Measurements from ENCODE around the gene ITPRIPL2.

The ITPRIPL2 gene

GRCh38 chr16:19147126-19147525 is 33.4 kb downstream of the ITPRIPL2 start:
- Histone ChIP-seq H3F3A (ENCODE audit: low read depth) (no peaks in the 10 kb centered on the region), H3K79me2 (ENCODE audit: insufficient read depth, low read length) (no peaks in the 10 kb centered on the region), H3K9me2 (replicated peaks; ENCODE audit: low read depth, low read length) (no peaks in the 10 kb centered on the region), H4K20me1 (ENCODE audit: insufficient read depth, low read length, poor library complexity, severe bottlenecking) (no peaks in the 10 kb centered on the region), H2AFZ (ENCODE audit: low read length) (no peak overlapping the region), H3K9ac (ENCODE audit: low read depth, low read length, poor library complexity, severe bottlenecking) (no peak overlapping the region), H3K27me3 (ENCODE audit: insufficient read depth, low read length, poor library complexity, severe bottlenecking) (no peaks in the 10 kb centered on the region), H3K4me2 (ENCODE audit: low read depth, low read length, poor library complexity, severe bottlenecking) (no peak overlapping the region), H3K9me3 (ENCODE audit: insufficient read depth, low read depth, low read length) (no peaks in the 10 kb centered on the region; the same call in 1 of the 2 replicates), H3K4me1 (ENCODE audit: insufficient read depth, low read length, poor library complexity, severe bottlenecking) (no peaks in the 10 kb centered on the region), H3K4me3 (ENCODE audit: low read length, poor library complexity, severe bottlenecking) (no peak overlapping the region), H3K36me3 (ENCODE audit: insufficient read depth, low read length) (no peaks in the 10 kb centered on the region)
- TF ChIP-seq, protein P1, sequence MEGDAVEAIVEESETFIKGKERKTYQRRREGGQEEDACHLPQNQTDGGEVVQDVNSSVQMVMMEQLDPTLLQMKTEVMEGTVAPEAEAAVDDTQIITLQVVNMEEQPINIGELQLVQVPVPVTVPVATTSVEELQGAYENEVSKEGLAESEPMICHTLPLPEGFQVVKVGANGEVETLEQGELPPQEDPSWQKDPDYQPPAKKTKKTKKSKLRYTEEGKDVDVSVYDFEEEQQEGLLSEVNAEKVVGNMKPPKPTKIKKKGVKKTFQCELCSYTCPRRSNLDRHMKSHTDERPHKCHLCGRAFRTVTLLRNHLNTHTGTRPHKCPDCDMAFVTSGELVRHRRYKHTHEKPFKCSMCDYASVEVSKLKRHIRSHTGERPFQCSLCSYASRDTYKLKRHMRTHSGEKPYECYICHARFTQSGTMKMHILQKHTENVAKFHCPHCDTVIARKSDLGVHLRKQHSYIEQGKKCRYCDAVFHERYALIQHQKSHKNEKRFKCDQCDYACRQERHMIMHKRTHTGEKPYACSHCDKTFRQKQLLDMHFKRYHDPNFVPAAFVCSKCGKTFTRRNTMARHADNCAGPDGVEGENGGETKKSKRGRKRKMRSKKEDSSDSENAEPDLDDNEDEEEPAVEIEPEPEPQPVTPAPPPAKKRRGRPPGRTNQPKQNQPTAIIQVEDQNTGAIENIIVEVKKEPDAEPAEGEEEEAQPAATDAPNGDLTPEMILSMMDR (conservative IDR thresholded peaks at IDR 0.05; ENCODE audit: low read length): no peak
- no peak for TF ChIP-seq EZH2phosphoT487 (IDR thresholded peaks at IDR 0.05; ENCODE audit: borderline replicate concordance)

GRCh38 chr16:19147627-19148026 is 33.9 kb downstream of the ITPRIPL2 start:
- TF ChIP-seq, protein P1 (conservative IDR thresholded peaks at IDR 0.05; ENCODE audit: low read length): no peak
- no peak for TF ChIP-seq EZH2phosphoT487 (IDR thresholded peaks at IDR 0.05; ENCODE audit: borderline replicate concordance)
- Histone ChIP-seq H3K9ac (ENCODE audit: low read depth, low read length, poor library complexity, severe bottlenecking) (no peak overlapping the region), H2AFZ (ENCODE audit: low read length) (no peak overlapping the region), H3K4me1 (ENCODE audit: insufficient read depth, low read length, poor library complexity, severe bottlenecking) (no peaks in the 10 kb centered on the region), H3K79me2 (ENCODE audit: insufficient read depth, low read length) (no peaks in the 10 kb centered on the region), H3K27me3 (ENCODE audit: insufficient read depth, low read length, poor library complexity, severe bottlenecking) (no peaks in the 10 kb centered on the region), H3K9me2 (replicated peaks; ENCODE audit: low read depth, low read length) (no peaks in the 10 kb centered on the region), H3K9me3 (ENCODE audit: insufficient read depth, low read depth, low read length) (no peaks in the 10 kb centered on the region; the same call in 1 of the 2 replicates), H3K4me2 (ENCODE audit: low read depth, low read length, poor library complexity, severe bottlenecking) (no peak overlapping the region), H3F3A (ENCODE audit: low read depth) (no peaks in the 10 kb centered on the region), H4K20me1 (ENCODE audit: insufficient read depth, low read length, poor library complexity, severe bottlenecking) (no peaks in the 10 kb centered on the region), H3K4me3 (ENCODE audit: low read length, poor library complexity, severe bottlenecking) (no peak overlapping the region), H3K36me3 (ENCODE audit: insufficient read depth, low read length) (no peaks in the 10 kb centered on the region)

DNA sequence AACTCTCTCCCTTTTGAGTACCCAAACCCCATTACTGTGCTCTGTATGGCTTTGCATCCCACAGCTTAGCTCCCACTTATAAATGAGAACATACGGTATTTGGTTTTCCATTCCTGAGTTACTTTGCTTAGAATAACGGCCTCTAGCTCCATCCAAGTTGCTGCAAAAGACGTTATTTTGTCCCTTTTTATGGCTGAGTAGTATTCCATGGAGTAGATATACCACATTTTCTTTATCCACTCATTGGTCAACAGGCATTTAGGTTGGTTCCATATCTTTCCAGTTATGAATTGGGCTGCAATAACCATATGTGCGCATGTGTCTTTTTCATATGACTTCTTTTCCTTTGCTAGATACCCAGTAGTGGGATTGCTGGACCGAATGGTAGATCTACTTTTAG is 34.4 kb downstream of the ITPRIPL2 start:
- Histone ChIP-seq H3K9me2 (replicated peaks; ENCODE audit: low read depth, low read length) (no peaks in the 10 kb centered on the region), H3K4me3 (ENCODE audit: low read length, poor library complexity, severe bottlenecking) (no peak overlapping the region), H3K27me3 (ENCODE audit: insufficient read depth, low read length, poor library complexity, severe bottlenecking) (no peaks in the 10 kb centered on the region), H3K4me2 (ENCODE audit: low read depth, low read length, poor library complexity, severe bottlenecking) (no peak overlapping the region), H3K9ac (ENCODE audit: low read depth, low read length, poor library complexity, severe bottlenecking) (no peak overlapping the region), H3F3A (ENCODE audit: low read depth) (no peaks in the 10 kb centered on the region), H4K20me1 (ENCODE audit: insufficient read depth, low read length, poor library complexity, severe bottlenecking) (no peaks in the 10 kb centered on the region), H3K79me2 (ENCODE audit: insufficient read depth, low read length) (no peaks in the 10 kb centered on the region), H3K4me1 (ENCODE audit: insufficient read depth, low read length, poor library complexity, severe bottlenecking) (no peaks in the 10 kb centered on the region), H2AFZ (ENCODE audit: low read length) (no peak overlapping the region), H3K36me3 (ENCODE audit: insufficient read depth, low read length) (no peaks in the 10 kb centered on the region), H3K9me3 (ENCODE audit: insufficient read depth, low read depth, low read length) (no peaks in the 10 kb centered on the region; the same call in 1 of the 2 replicates)
- no peak for TF ChIP-seq EZH2phosphoT487 (IDR thresholded peaks at IDR 0.05; ENCODE audit: borderline replicate concordance)
- TF ChIP-seq, protein P1 (conservative IDR thresholded peaks at IDR 0.05; ENCODE audit: low read length): no peak

Measured in Loucy (cell line).